ENCODE data around the gene PPP2R5C.

Gene PPP2R5C

GRCh38 chr14:101713621-101714349 is 47.7 kb upstream of the PPP2R5C start:
- H3K14ac ChIP-seq (ENCODE audit: low read length): no peak overlapping the region
- H3K23ac ChIP-seq (ENCODE audit: low read length): no peak overlapping the region
- H2AK5ac ChIP-seq (ENCODE audit: low read length): no peak overlapping the region
- no peak overlapping the region for H2BK120ac ChIP-seq (ENCODE audit: insufficient read depth, low read length, poor library complexity)
- no peak overlapping the region for H2AFZ ChIP-seq (ENCODE audit: insufficient read depth, low read length, poor library complexity)
- H4K12ac ChIP-seq (ENCODE audit: low read depth, low read length): no peak overlapping the region
- H3K4me2 ChIP-seq (ENCODE audit: low read length): no peak overlapping the region
- H2BK5ac ChIP-seq (ENCODE audit: low read depth, low read length, poor library complexity): no peak overlapping the region
- no peak overlapping the region for H3K18ac ChIP-seq (ENCODE audit: low read length)
- H4K8ac ChIP-seq (ENCODE audit: low read depth, low read length): no peak overlapping the region
- no peak overlapping the region for H3K4me3 ChIP-seq (ENCODE audit: low read depth, low read length)
- H3K9me3 ChIP-seq (ENCODE audit: insufficient read depth, low read depth, low read length): no peaks in the 10 kb centered on the region
- no peak overlapping the region for H3K9ac ChIP-seq (ENCODE audit: low read length)
- WGBS (ENCODE audit: extremely low coverage, insufficient coverage, insufficient read length): no CpG with 5 or more reads among the region's 7 CpGs
- no peak overlapping the region for H4K91ac ChIP-seq (ENCODE audit: low read depth, low read length)
- H3K79me2 ChIP-seq (ENCODE audit: control insufficient read depth, insufficient read depth, low read length, poor library complexity): no peaks in the 10 kb centered on the region
- H3K27me3 ChIP-seq (ENCODE audit: insufficient read depth, low read length): no peaks in the 10 kb centered on the region
- H3K36me3 ChIP-seq (ENCODE audit: control insufficient read depth in 1 of 2, insufficient read depth in 2 of 2, low read length in 2 of 2): no peaks in the 10 kb centered on the region
- H2BK12ac ChIP-seq (ENCODE audit: low read length): no peak overlapping the region
- no peaks in the 10 kb centered on the region for H3K79me1 ChIP-seq (ENCODE audit: low read length)
- no peak for DNase-seq
- peaks cover 6 to 7% of the 10 kb centered on the region in 2 experiments for H3K4me1 ChIP-seq (ENCODE audit: control insufficient read depth in 1 of 2, insufficient read depth in 2 of 2, low read length in 2 of 2)
- no peak overlapping the region for H3K4ac ChIP-seq (ENCODE audit: low read depth, low read length)
- no peak overlapping the region for H3K27ac ChIP-seq (ENCODE audit: low read depth, low read length)

DNA sequence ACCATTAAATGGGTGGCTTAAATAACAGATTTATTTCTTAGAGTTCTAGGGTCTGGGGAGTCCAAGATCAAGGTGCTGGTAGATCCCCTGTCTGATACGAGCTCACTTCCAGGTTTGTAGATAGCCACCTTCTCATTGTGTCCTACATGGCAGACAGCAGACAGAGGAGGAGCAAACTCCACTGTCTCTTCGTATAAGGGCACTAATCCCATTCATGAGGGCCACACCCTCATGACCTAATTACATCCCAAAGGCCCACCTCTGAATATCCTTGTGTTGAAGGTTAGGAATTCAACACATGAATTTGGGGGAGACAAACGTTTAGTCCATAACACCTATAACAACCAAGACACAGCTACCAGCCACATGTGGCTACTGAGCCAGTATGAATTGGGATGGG is 47.1 kb upstream of the PPP2R5C start:
- Histone ChIP-seq H2AK5ac (ENCODE audit: low read length) (no peak overlapping the region), H3K27me3 (ENCODE audit: insufficient read depth, low read length) (no peaks in the 10 kb centered on the region), H3K4me3 (ENCODE audit: low read depth, low read length) (no peak overlapping the region), H4K8ac (ENCODE audit: low read depth, low read length) (no peak overlapping the region), H2BK120ac (ENCODE audit: insufficient read depth, low read length, poor library complexity) (no peak overlapping the region), H3K4me2 (ENCODE audit: low read length) (no peak overlapping the region), H3K9me3 (ENCODE audit: insufficient read depth, low read depth, low read length) (no peaks in the 10 kb centered on the region), H3K4me1 (ENCODE audit: control insufficient read depth in 1 of 2, insufficient read depth in 2 of 2, low read length in 2 of 2) (peaks cover 6 to 7% of the 10 kb centered on the region in 2 experiments), H3K4ac (ENCODE audit: low read depth, low read length) (no peak overlapping the region), H4K12ac (ENCODE audit: low read depth, low read length) (no peak overlapping the region), H3K18ac (ENCODE audit: low read length) (no peak overlapping the region), H3K36me3 (ENCODE audit: control insufficient read depth in 1 of 2, insufficient read depth in 2 of 2, low read length in 2 of 2) (no peaks in the 10 kb centered on the region), H3K9ac (ENCODE audit: low read length) (no peak overlapping the region), H3K27ac (ENCODE audit: low read depth, low read length) (no peak overlapping the region), H2BK12ac (ENCODE audit: low read length) (no peak overlapping the region), H2AFZ (ENCODE audit: insufficient read depth, low read length, poor library complexity) (no peak overlapping the region), H3K23ac (ENCODE audit: low read length) (no peak overlapping the region), H2BK5ac (ENCODE audit: low read depth, low read length, poor library complexity) (no peak overlapping the region), H4K91ac (ENCODE audit: low read depth, low read length) (no peak overlapping the region), H3K79me2 (ENCODE audit: control insufficient read depth, insufficient read depth, low read length, poor library complexity) (no peaks in the 10 kb centered on the region), H3K14ac (ENCODE audit: low read length) (no peak overlapping the region), H3K79me1 (ENCODE audit: low read length) (no peaks in the 10 kb centered on the region)
- no CpG with 5 or more reads among the region's 3 CpGs for WGBS (ENCODE audit: extremely low coverage, insufficient coverage, insufficient read length)
- DNase-seq: no peak

- Histone ChIP-seq H3K9me3 (ENCODE audit: insufficient read depth, low read depth, low read length) (no peaks in the 10 kb centered on the region), H3K18ac (ENCODE audit: low read length) (no peak overlapping the region), H3K27me3 (ENCODE audit: insufficient read depth, low read length) (no peaks in the 10 kb centered on the region), H3K79me1 (ENCODE audit: low read length) (no peaks in the 10 kb centered on the region), H3K4me2 (ENCODE audit: low read length) (no peak overlapping the region), H2AK5ac (ENCODE audit: low read length) (no peak overlapping the region), H3K14ac (ENCODE audit: low read length) (no peak overlapping the region), H3K27ac (ENCODE audit: low read depth, low read length) (no peak overlapping the region), H3K4me3 (ENCODE audit: low read depth, low read length) (no peak overlapping the region), H2BK12ac (ENCODE audit: low read length) (no peak overlapping the region), H4K12ac (ENCODE audit: low read depth, low read length) (no peak overlapping the region), H3K4ac (ENCODE audit: low read depth, low read length) (no peak overlapping the region), H2BK5ac (ENCODE audit: low read depth, low read length, poor library complexity) (no peak overlapping the region), H3K36me3 (ENCODE audit: control insufficient read depth in 1 of 2, insufficient read depth in 2 of 2, low read length in 2 of 2) (no peaks in the 10 kb centered on the region), H2BK120ac (ENCODE audit: insufficient read depth, low read length, poor library complexity) (no peak overlapping the region), H3K79me2 (ENCODE audit: control insufficient read depth, insufficient read depth, low read length, poor library complexity) (no peaks in the 10 kb centered on the region), H4K8ac (ENCODE audit: low read depth, low read length) (no peak overlapping the region), H2AFZ (ENCODE audit: insufficient read depth, low read length, poor library complexity) (no peak overlapping the region), H4K91ac (ENCODE audit: low read depth, low read length) (no peak overlapping the region), H3K23ac (ENCODE audit: low read length) (no peak overlapping the region), H3K4me1 (ENCODE audit: control insufficient read depth in 1 of 2, insufficient read depth in 2 of 2, low read length in 2 of 2) (peaks cover 6 to 7% of the 10 kb centered on the region in 2 experiments), H3K9ac (ENCODE audit: low read length) (no peak overlapping the region)
- no CpG with 5 or more reads among the region's 14 CpGs for WGBS (ENCODE audit: extremely low coverage, insufficient coverage, insufficient read length)
- no peak for DNase-seq
These were observed 46.1 kb upstream of the PPP2R5C start for GRCh38 chr14:101715210-101716076.

- Histone ChIP-seq H3K9ac (ENCODE audit: low read length) (no peak overlapping the region), H3K27me3 (ENCODE audit: insufficient read depth, low read length) (no peaks in the 10 kb centered on the region), H3K4me3 (ENCODE audit: low read depth, low read length) (no peak overlapping the region), H4K12ac (ENCODE audit: low read depth, low read length) (no peak overlapping the region), H2BK5ac (ENCODE audit: low read depth, low read length, poor library complexity) (no peak overlapping the region), H4K8ac (ENCODE audit: low read depth, low read length) (no peak overlapping the region), H2AK5ac (ENCODE audit: low read length) (no peak overlapping the region), H3K79me1 (ENCODE audit: low read length) (no peaks in the 10 kb centered on the region), H3K4ac (ENCODE audit: low read depth, low read length) (no peak overlapping the region), H3K14ac (ENCODE audit: low read length) (no peak overlapping the region), H2AFZ (ENCODE audit: insufficient read depth, low read length, poor library complexity) (no peak overlapping the region), H2BK120ac (ENCODE audit: insufficient read depth, low read length, poor library complexity) (no peak overlapping the region), H3K23ac (ENCODE audit: low read length) (no peak overlapping the region), H3K18ac (ENCODE audit: low read length) (no peak overlapping the region), H4K91ac (ENCODE audit: low read depth, low read length) (no peak overlapping the region), H3K4me1 (ENCODE audit: control insufficient read depth in 1 of 2, insufficient read depth in 2 of 2, low read length in 2 of 2) (peaks cover 2 to 3% of the 10 kb centered on the region in 2 experiments), H2BK12ac (ENCODE audit: low read length) (no peak overlapping the region), H3K9me3 (ENCODE audit: insufficient read depth, low read depth, low read length) (no peaks in the 10 kb centered on the region), H3K36me3 (ENCODE audit: control insufficient read depth in 1 of 2, insufficient read depth in 2 of 2, low read length in 2 of 2) (no peaks in the 10 kb centered on the region), H3K27ac (ENCODE audit: low read depth, low read length) (no peak overlapping the region), H3K4me2 (ENCODE audit: low read length) (no peak overlapping the region), H3K79me2 (ENCODE audit: control insufficient read depth, insufficient read depth, low read length, poor library complexity) (no peaks in the 10 kb centered on the region)
- DNase-seq: no peak
- no CpG with 5 or more reads among the region's 19 CpGs for WGBS (ENCODE audit: extremely low coverage, insufficient coverage, insufficient read length)
These were observed 45.2 kb upstream of the PPP2R5C start for GRCh38 chr14:101716077-101716950.
